HepG2 (cell line): ENCODE results near the gene BACH2. TPM values are rescaled to one million over a fixed set of nuclear protein-coding genes. Genes with fewer than 3 reads are reported as not detected.
A peak's percentile ranks its signal among the peaks of the same experiment; 100 is the strongest.

ENCODE experiments used
- ATAC-seq: fragments of 200-7000 bp; cut with Tn5 transposase; 3 replicates; pipeline ENCODE4 v1.9.1; 2020; ENCODE audit warnings: mild to moderate bottlenecking, moderate library complexity
- BruUV-seq: library from RNA; stranded (reverse); fragments of 400-500 nt; replicated peaks from 2 replicates; lab custom pipeline; 2021; lab: Mats Ljungman, UMichigan
- CTCF ChIA-PET: fragments of 300-600 bp; formaldehyde crosslinking; extraction: SDS; loops from one replicate; lab custom pipeline; 2021; ENCODE audit warnings: low total read pairs, inconsistent platforms, low intra/inter-chr PET ratio; lab: Yijun Ruan, JAX
- POLR2A ChIA-PET: fragments of 350-600 bp; sonication (Branson Sonifier 250); formaldehyde crosslinking; loops from one replicate; lab custom pipeline; 2020; ENCODE audit warnings: antibody characterized with exemption, inconsistent platforms; lab: Yijun Ruan, JAX
- DNase-seq: peaks from one replicate; pipeline ENCODE4 v3.0.0-alpha.2; 2015; ENCODE audit warnings: low spot score
- FAIRE-seq: peaks from 3 replicates; lab custom pipeline; 2011; peaks lifted over from hg19 to GRCh38; lab: Jason Lieb, UNC
- H2AFZ ChIP-seq: one replicate; pipeline ENCODE4 v1.6.1; 2011; ENCODE audit warnings: low read length, inconsistent platforms
- H3K27ac ChIP-seq: fragments of 300-600 bp; 3 replicates; pipeline ENCODE4 v1.8.0; 2011; ENCODE audit warnings: mixed run types, mild to moderate bottlenecking, mixed read lengths, low read length, inconsistent platforms; ENCODE audit not compliant: insufficient read depth; ENCODE audit errors: extremely low read length
- H3K27me3 ChIP-seq, 2 experiments: fragments of 200-600 bp in 1 of 2; 2 replicates in 1 of 2; 3 replicates in 1 of 2; pipeline versions ENCODE4 v1.6.0 to v1.8.0; 2011; ENCODE audit warnings: low read length in 2 of 2, mild to moderate bottlenecking in 2 of 2, moderate library complexity in 2 of 2, inconsistent platforms in 1 of 2; ENCODE audit not compliant: insufficient read depth in 2 of 2, control insufficient read depth in 1 of 2
- H3K36me3 ChIP-seq, 2 experiments: fragments of 200-600 bp in 1 of 2; replicated peaks in 1 of 2; 2 replicates in 1 of 2; 3 replicates in 1 of 2; pipeline versions ENCODE4 v1.5.1 to v1.8.0; 2011; ENCODE audit warnings: low read length in 2 of 2, inconsistent platforms in 1 of 2; ENCODE audit not compliant: insufficient read depth in 2 of 2, control insufficient read depth in 1 of 2
- H3K4me1 ChIP-seq: 2 replicates; pipeline ENCODE4 v1.5.1; 2012; ENCODE audit warnings: low read length, inconsistent platforms; ENCODE audit not compliant: insufficient read depth
- H3K4me2 ChIP-seq: 2 replicates; pipeline ENCODE4 v1.6.0; 2011; ENCODE audit warnings: low read depth, low read length, inconsistent platforms
- H3K4me3 ChIP-seq, 3 experiments: fragments of 200-600 bp in 1 of 3; sonication (generic), shearing (Covaris generic) in 1 of 3; replicated peaks in 1 of 3; 2 replicates each; pipeline ENCODE4 v1.5.1; 2011 to 2016; ENCODE audit warnings: low read length in 3 of 3, inconsistent platforms in 2 of 3, low read depth in 2 of 3, mild to moderate bottlenecking in 2 of 3, control low read depth in 1 of 3, mixed read lengths in 1 of 3; ENCODE audit not compliant: insufficient read depth in 1 of 3
- H3K79me2 ChIP-seq: one replicate; pipeline ENCODE4 v1.6.1; 2011; ENCODE audit warnings: low read length, inconsistent platforms; ENCODE audit not compliant: insufficient read depth
- H3K9ac ChIP-seq: 2 replicates; pipeline ENCODE4 v1.6.0; 2011; ENCODE audit warnings: mild to moderate bottlenecking, low read depth, low read length, inconsistent platforms; ENCODE audit not compliant: insufficient read depth
- H3K9me3 ChIP-seq: 2 replicates; pipeline ENCODE4 v1.5.1; 2012; ENCODE audit warnings: mild to moderate bottlenecking, low read length
- H4K20me1 ChIP-seq: 2 replicates; pipeline ENCODE4 v1.6.0; 2011; ENCODE audit warnings: inconsistent platforms, mild to moderate bottlenecking, low read length, moderate library complexity; ENCODE audit not compliant: insufficient read depth
- CREB1 ChIP-seq, 2 experiments: fragments of 450-650 bp in 1 of 2; IDR thresholded peaks; 2 replicates each; pipeline ENCODE4 v1.6.1; 2016 to 2017; ENCODE audit warnings: control low read depth in 1 of 2, mild to moderate bottlenecking in 1 of 2, missing compliant biosample characterization in 1 of 2, missing genetic modification characterization in 1 of 2
- DNMT3B ChIP-seq: conservative IDR thresholded peaks from 2 replicates; pipeline ENCODE4 v1.6.1; 2016; ENCODE audit warnings: missing biosample characterization, control low read depth
- IKZF5 ChIP-seq: IDR thresholded peaks from 2 replicates; pipeline ENCODE4 v1.6.1; 2018; ENCODE audit warnings: missing genetic modification reagents, mild to moderate bottlenecking, missing compliant biosample characterization
- KDM5A ChIP-seq: fragments of 200-600 bp; sonication (generic); IDR thresholded peaks from 2 replicates; pipeline ENCODE4 v1.7.0; 2018; ENCODE audit warnings: antibody characterized with exemption, mild to moderate bottlenecking, low read length, borderline replicate concordance
- MIXL1 ChIP-seq: IDR thresholded peaks from 2 replicates; pipeline ENCODE4 v1.6.1; 2016
- NR0B2 ChIP-seq: sonication (generic); formaldehyde crosslinking; IDR thresholded peaks from 2 replicates; pipeline ENCODE4 v1.4.0; 2020; ENCODE audit warnings: mild to moderate bottlenecking, missing genetic modification reagents
- POLR2AphosphoS5 ChIP-seq: IDR thresholded peaks from 2 replicates; pipeline ENCODE4 v1.6.1; 2012; ENCODE audit warnings: low read depth, low read length
- SMARCE1 ChIP-seq: fragments of 450-650 bp; IDR thresholded peaks from 2 replicates; pipeline ENCODE4 v1.6.1; 2017; ENCODE audit warnings: borderline replicate concordance
- ZBTB42 ChIP-seq: sonication (generic); formaldehyde crosslinking; IDR thresholded peaks from 2 replicates; pipeline ENCODE4 v1.5.0; 2020; ENCODE audit warnings: mild to moderate bottlenecking, missing genetic modification reagents
- ZNF180 ChIP-seq: sonication (generic); formaldehyde crosslinking; IDR thresholded peaks from 2 replicates; pipeline ENCODE4 v1.4.0; 2020; ENCODE audit warnings: low read depth, missing genetic modification reagents, borderline replicate concordance
- ZNF256 ChIP-seq: sonication (generic); formaldehyde crosslinking; conservative IDR thresholded peaks from 2 replicates; pipeline ENCODE4 v1.4.0; 2020; ENCODE audit warnings: missing genetic modification reagents
- ZNF432 ChIP-seq: sonication (generic); formaldehyde crosslinking; IDR thresholded peaks from 2 replicates; pipeline ENCODE4 v1.5.0; 2020; ENCODE audit warnings: missing genetic modification reagents, mild to moderate bottlenecking, borderline replicate concordance
- ZXDC ChIP-seq: sonication (generic); formaldehyde crosslinking; IDR thresholded peaks from 2 replicates; pipeline ENCODE4 v1.5.0; 2020; ENCODE audit warnings: mild to moderate bottlenecking, missing genetic modification reagents
- WGBS: methylation state at CpG from one replicate; pipeline ENCODE4 v1.1.6; 2017; ENCODE audit warnings: low lambda C conversion rate; 5-methylcytosine and 5-hydroxymethylcytosine counted together
- in situ Hi-C: cut with HindIII; loops from 2 replicates; pipeline ENCODE4 v1.10.0; 2017; ENCODE audit warnings: low pct_unique_long_range_greater_than_20kb; ENCODE audit not compliant: extremely low pct_ligation_motif_present
- intact Hi-C: fragments of 100-400 bp; cut with micrococcal nuclease; formaldehyde crosslinking; loops from one replicate; pipeline ENCODE4 v1.10.0; 2022; ENCODE audit not compliant: unreplicated experiment
- polyA plus RNA-seq, 8 experiments: library from polyadenylated mRNA; depleted of rRNA in 3 of 8; stranded (reverse) in 7 of 8; unstranded in 1 of 8; fragments of >200 nt; fragmentation: Illumina TruSeq in 4 of 8; extraction: Trizol in 4 of 8; gene quantifications; 2 replicates each; pipeline versions ENCODE4 v1.2.1 to v1.2.3, GENCODE V29; 2011 to 2016; ENCODE audit warnings: low read depth in 4 of 8, missing spikeins in 1 of 8, mixed read lengths in 1 of 8; ENCODE audit not compliant: insufficient read depth in 1 of 8
- total RNA-seq, 5 experiments: library from RNA; depleted of rRNA; stranded (reverse); fragments of >200 nt; fragmentation: Illumina TruSeq; extraction: Trizol; gene quantifications; 2 replicates each; pipeline ENCODE4 v1.2.3, GENCODE V29; 2016; ENCODE audit warnings: low read depth in 1 of 5

BACH2 gene
- total and polyA plus RNA-seq, 2 of the 13 experiments (the other 11 are each of a cell fraction or from before 2014, with no cell fraction given) = 0.01 TPM; not detected in 1

- H3K27ac ChIP-seq = no peak overlapping the region
Observed at GRCh38 chr6:90319044-90319443, 22.4 kb upstream of the BACH2 start.

GRCh38 chr6:90315986-90316385, 19.3 kb upstream of the BACH2 start:
- no peak overlapping the region for H3K4me2 ChIP-seq
- TF ChIP-seq DNMT3B (CRISPR knock-in tag) (no peak), ZNF256 (CRISPR knock-in tag) (no peak), ZNF432 (CRISPR knock-in tag) (no peak), NR0B2 (no peak), ZXDC (no peak), ZBTB42 (CRISPR knock-in tag) (no peak), MIXL1 (CRISPR knock-in tag) (no peak), ZNF180 (CRISPR knock-in tag) (no peak), POLR2AphosphoS5 (no peak), SMARCE1 (no peak), IKZF5 (CRISPR knock-in tag) (no peak)
- H2AFZ ChIP-seq = no peak overlapping the region
- ChIA-PET POLR2A (no interaction called here), CTCF (no interaction called here)
- FAIRE-seq = no peak
- no peak overlapping the region for H3K4me3 ChIP-seq
- no peaks in the 10 kb centered on the region for H4K20me1 ChIP-seq
- DNase-seq = no peak
- 3% methylated on average over 3 of the region's 3 CpGs for WGBS
- no peaks in the 10 kb centered on the region for H3K9me3 ChIP-seq
- no peaks in the 10 kb centered on the region for H3K4me1 ChIP-seq
- no peak overlapping the region for H3K9ac ChIP-seq
- no peak overlapping the region for H3K27ac ChIP-seq
- intact Hi-C loops (no loop called here), in situ Hi-C loops (no loop called here)
- H3K36me3 ChIP-seq = no peaks in the 10 kb centered on the region
- BruUV-seq = no TSS peak
- no peak for ATAC-seq
- H3K79me2 ChIP-seq = no peaks in the 10 kb centered on the region
- H3K27me3 ChIP-seq = no peaks in the 10 kb centered on the region; a peak in 1 of 5 replicates

More at GRCh38 chr6:90319044-90319443, 22.4 kb upstream of the BACH2 start:
- Histone ChIP-seq H3K9ac (no peak overlapping the region), H3K79me2 (no peaks in the 10 kb centered on the region), H3K4me2 (no peak overlapping the region), H3K36me3 (no peaks in the 10 kb centered on the region), H2AFZ (no peak overlapping the region), H4K20me1 (no peaks in the 10 kb centered on the region), H3K4me1 (no peaks in the 10 kb centered on the region), H3K27me3 (no peaks in the 10 kb centered on the region), H3K9me3 (no peaks in the 10 kb centered on the region), H3K4me3 (no peak overlapping the region)
- FAIRE-seq (no peak), ATAC-seq (no peak), DNase-seq (no peak)
- ChIA-PET POLR2A (no interaction called here), CTCF (no interaction called here)
- WGBS = 0% methylated on average over 1 of the region's 1 CpG
- in situ Hi-C loops (no loop called here), intact Hi-C loops (no loop called here)
- 0 out of 2 replicates have a peak, but pooled peaks have one; percentile 17 for TF ChIP-seq CREB1 (IDR thresholded peaks at IDR 0.05)
- TF ChIP-seq CREB1 (CRISPR knock-in tag; IDR thresholded peaks at IDR 0.05) = no peak
- TF ChIP-seq KDM5A = no peak
- BruUV-seq = no TSS peak
